ENCODE results near the gene ANKMY2. TPM values are rescaled to one million over a fixed set of nuclear protein-coding genes. Genes with fewer than 3 reads are reported as not detected.

Gene ANKMY2
- total RNA-seq, 2 experiments from 2014 or later, result 3.3 to 5.1 TPM

DNA sequence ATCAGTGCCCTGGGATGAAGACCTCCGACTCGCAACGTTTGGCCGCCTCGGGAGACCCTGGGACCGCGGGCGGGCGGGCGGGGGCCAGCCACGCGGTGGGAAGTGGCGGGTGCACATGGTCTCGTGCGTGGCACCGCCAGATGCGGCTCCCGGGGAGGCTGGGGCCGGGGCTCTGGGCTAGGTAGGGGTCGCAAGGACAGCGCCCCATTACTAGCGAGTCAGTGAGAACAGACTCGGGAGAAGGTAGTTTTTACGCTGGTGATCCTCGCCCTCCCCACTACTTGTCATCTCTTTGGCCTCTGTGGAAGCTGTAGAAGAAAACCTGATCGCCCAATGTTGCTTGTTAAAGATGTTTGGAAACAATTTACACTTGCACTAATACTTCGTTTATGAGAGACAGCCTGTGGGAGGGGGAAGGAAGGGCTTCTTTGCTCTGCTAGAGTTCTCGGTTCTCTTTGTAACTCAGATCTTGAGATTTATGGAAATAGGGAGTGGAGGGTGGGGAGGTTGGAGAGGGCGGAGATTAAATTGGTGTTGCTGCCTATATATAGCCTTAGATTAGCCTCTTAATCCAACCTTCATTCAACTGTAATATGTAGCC is 1.0 kb upstream of the ANKMY2 start:
- Mint-ChIP-seq H3K27ac (peak overlapping the region; percentile 90), H3K4me3 (peak overlapping the region; percentile 99), H3K4me1 (ENCODE audit: low read depth) (peaks cover 83% of the 10 kb centered on the region), H3K9me3 (no peaks in the 10 kb centered on the region), H3K36me3 (ENCODE audit: low read depth) (peaks cover 15% of the 10 kb centered on the region), H3K27me3 (no peaks in the 10 kb centered on the region)
- Histone ChIP-seq H3K36me3 (ENCODE audit: insufficient read depth, low read length) (no peaks in the 10 kb centered on the region), H3K27ac (ENCODE audit: low read depth in 1 of 2, low read length in 2 of 2) (peak overlapping the region; percentile 75 to 88), H3K4me3 (ENCODE audit: low read length) (peak overlapping the region; percentile 89), H3K9me3 (ENCODE audit: control insufficient read depth in 1 of 2, insufficient read depth in 1 of 2, low read length in 2 of 2) (no peaks in the 10 kb centered on the region), H3K27me3 (ENCODE audit: control insufficient read depth in 1 of 2, insufficient read depth in 2 of 2, low read length in 2 of 2) (no peaks in the 10 kb centered on the region), H3K4me1 (ENCODE audit: insufficient read depth, low read length) (peaks cover 28% of the 10 kb centered on the region)
- DNase-seq (peak in 2 of 14 experiments; percentile 5 to 13), ATAC-seq (ENCODE audit: poor library complexity) (no peak)
- intact Hi-C loops (cut with DNase I, micrococcal nuclease), result loop anchor here (5.0 kb wide), 3 partner anchors 224 to 1296 kb away; partner anchors contain the start of genes CRPPA (in 2 of the 2), AHR (in 1 of the 2) and SNX13 (in 1 of the 2)
- TF ChIP-seq, protein P1, sequence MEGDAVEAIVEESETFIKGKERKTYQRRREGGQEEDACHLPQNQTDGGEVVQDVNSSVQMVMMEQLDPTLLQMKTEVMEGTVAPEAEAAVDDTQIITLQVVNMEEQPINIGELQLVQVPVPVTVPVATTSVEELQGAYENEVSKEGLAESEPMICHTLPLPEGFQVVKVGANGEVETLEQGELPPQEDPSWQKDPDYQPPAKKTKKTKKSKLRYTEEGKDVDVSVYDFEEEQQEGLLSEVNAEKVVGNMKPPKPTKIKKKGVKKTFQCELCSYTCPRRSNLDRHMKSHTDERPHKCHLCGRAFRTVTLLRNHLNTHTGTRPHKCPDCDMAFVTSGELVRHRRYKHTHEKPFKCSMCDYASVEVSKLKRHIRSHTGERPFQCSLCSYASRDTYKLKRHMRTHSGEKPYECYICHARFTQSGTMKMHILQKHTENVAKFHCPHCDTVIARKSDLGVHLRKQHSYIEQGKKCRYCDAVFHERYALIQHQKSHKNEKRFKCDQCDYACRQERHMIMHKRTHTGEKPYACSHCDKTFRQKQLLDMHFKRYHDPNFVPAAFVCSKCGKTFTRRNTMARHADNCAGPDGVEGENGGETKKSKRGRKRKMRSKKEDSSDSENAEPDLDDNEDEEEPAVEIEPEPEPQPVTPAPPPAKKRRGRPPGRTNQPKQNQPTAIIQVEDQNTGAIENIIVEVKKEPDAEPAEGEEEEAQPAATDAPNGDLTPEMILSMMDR (IDR thresholded peaks at IDR 0.05), result no peak
- ChIA-PET CTCF (interaction anchor here (0.8 kb wide), 1 partner anchor 82 kb away, joined by 3 read pairs; no protein-coding TSS in a partner anchor), POLR2A (interaction anchor here (0.6 to 2.9 kb wide), 6 partner anchors 8 to 225 kb away, joined by 3 to 42 read pairs (median 4); partner anchors contain the start of genes CRPPA and SOSTDC1)

- H3K9me3 Mint-ChIP-seq, result no peaks in the 10 kb centered on the region
- TF ChIP-seq, protein P1 (IDR thresholded peaks at IDR 0.05), result no peak
- peak overlapping the region; percentile 99 for H3K4me3 Mint-ChIP-seq
- Histone ChIP-seq H3K4me1 (ENCODE audit: insufficient read depth, low read length) (peaks cover 28% of the 10 kb centered on the region), H3K27ac (ENCODE audit: low read depth in 1 of 2, low read length in 2 of 2) (peak overlapping the region in 1 of 2 donors; percentile 42), H3K36me3 (ENCODE audit: insufficient read depth, low read length) (no peaks in the 10 kb centered on the region), H3K9me3 (ENCODE audit: control insufficient read depth in 1 of 2, insufficient read depth in 1 of 2, low read length in 2 of 2) (no peaks in the 10 kb centered on the region), H3K27me3 (ENCODE audit: control insufficient read depth in 1 of 2, insufficient read depth in 2 of 2, low read length in 2 of 2) (no peaks in the 10 kb centered on the region), H3K4me3 (ENCODE audit: low read length) (peak overlapping the region; percentile 89)
- DNase-seq (peak; percentile 23 to 75 (median 42)), ATAC-seq (ENCODE audit: poor library complexity) (peak; percentile 9)
- CTCF ChIA-PET, result no interaction called here
- intact Hi-C loops (cut with DNase I, micrococcal nuclease), result loop anchor here (5.0 kb wide), 3 partner anchors 223 to 1297 kb away; partner anchors contain the start of genes CRPPA (in 2 of the 2), AHR (in 1 of the 2) and SNX13 (in 1 of the 2)
- POLR2A ChIA-PET, result interaction anchor here (1.0 to 2.9 kb wide), 9 partner anchors 8 to 653 kb away, joined by 3 to 42 read pairs (median 5); partner anchors contain the start of genes AHR and CRPPA
- no peaks in the 10 kb centered on the region for H3K27me3 Mint-ChIP-seq
- peak overlapping the region; percentile 90 for H3K27ac Mint-ChIP-seq
- peaks cover 72% of the 10 kb centered on the region for H3K4me1 Mint-ChIP-seq (ENCODE audit: low read depth)
- H3K36me3 Mint-ChIP-seq (ENCODE audit: low read depth), result peaks cover 15% of the 10 kb centered on the region
Observed at GRCh38 chr7:16644636-16645592, 640 bp downstream of the ANKMY2 start.

DNA sequence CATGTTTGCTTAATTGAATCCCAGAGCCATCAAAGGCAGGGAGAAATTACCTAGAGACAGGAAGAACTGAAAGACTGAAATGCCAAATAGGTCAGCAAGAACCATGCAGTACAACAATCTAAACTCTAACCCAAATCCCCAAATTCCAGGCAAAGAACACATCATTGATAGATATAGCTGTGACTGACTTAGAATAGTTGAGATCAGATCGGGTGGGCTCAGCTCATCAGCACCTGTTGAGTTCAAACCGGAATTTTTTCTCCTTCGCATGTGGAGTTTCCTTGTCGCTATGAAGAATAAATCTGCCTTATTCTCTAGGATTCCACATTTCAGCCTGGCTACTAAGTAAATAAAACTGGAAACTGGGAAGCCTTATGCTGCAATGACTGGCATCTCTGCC is 1.4 kb downstream of the ANKMY2 start:
- no peaks in the 10 kb centered on the region for H3K27me3 Mint-ChIP-seq
- peaks cover 15% of the 10 kb centered on the region for H3K36me3 Mint-ChIP-seq (ENCODE audit: low read depth)
- Histone ChIP-seq H3K4me3 (ENCODE audit: low read length) (peak overlapping the region; percentile 89), H3K27ac (ENCODE audit: low read depth in 1 of 2, low read length in 2 of 2) (no peak overlapping the region), H3K36me3 (ENCODE audit: insufficient read depth, low read length) (no peaks in the 10 kb centered on the region), H3K27me3 (ENCODE audit: control insufficient read depth in 1 of 2, insufficient read depth in 2 of 2, low read length in 2 of 2) (no peaks in the 10 kb centered on the region), H3K4me1 (ENCODE audit: insufficient read depth, low read length) (peaks cover 28% of the 10 kb centered on the region), H3K9me3 (ENCODE audit: control insufficient read depth in 1 of 2, insufficient read depth in 1 of 2, low read length in 2 of 2) (no peaks in the 10 kb centered on the region)
- H3K27ac Mint-ChIP-seq, result peak overlapping the region; percentile 90
- ChIA-PET CTCF (no interaction called here), POLR2A (no interaction called here)
- ATAC-seq (ENCODE audit: poor library complexity) (no peak), DNase-seq (no peak)
- TF ChIP-seq, protein P1 (IDR thresholded peaks at IDR 0.05), result no peak
- intact Hi-C loops (cut with DNase I, micrococcal nuclease), result no loop called here
- H3K4me1 Mint-ChIP-seq (ENCODE audit: low read depth), result peaks cover 66% of the 10 kb centered on the region
- H3K4me3 Mint-ChIP-seq, result peak overlapping the region; percentile 99
- no peaks in the 10 kb centered on the region for H3K9me3 Mint-ChIP-seq
